GM21447 (cell line): ENCODE data around the gene ZBTB7C.

Experiments used
- ATAC-seq: cut with Tn5 transposase; IDR thresholded peaks from one replicate; pipeline ENCODE4 v1.9.1; 2021; ENCODE audit not compliant: unreplicated experiment

Gene ZBTB7C

DNA sequence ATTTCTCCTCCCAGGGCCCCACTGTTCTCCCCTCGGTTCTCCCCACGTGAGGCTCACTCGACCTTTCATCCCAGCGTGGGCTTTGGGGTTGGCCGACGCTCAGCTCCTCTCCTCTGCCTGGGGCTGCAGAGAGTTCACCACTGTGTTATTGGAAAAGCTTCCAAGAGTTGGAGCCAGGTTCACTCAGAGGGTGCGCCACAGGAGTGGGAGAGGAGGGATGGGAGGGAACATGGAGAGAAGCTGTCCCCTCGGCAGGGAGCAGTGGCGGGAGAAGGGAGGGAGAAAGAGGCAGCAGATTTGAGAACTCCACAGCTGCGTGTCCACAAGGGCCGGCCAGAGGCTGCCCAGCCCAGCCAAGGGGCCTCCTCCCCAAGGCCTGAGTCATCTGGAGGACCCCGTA is 281.6 kb downstream of the ZBTB7C start:
- ATAC-seq: no peak

DNA sequence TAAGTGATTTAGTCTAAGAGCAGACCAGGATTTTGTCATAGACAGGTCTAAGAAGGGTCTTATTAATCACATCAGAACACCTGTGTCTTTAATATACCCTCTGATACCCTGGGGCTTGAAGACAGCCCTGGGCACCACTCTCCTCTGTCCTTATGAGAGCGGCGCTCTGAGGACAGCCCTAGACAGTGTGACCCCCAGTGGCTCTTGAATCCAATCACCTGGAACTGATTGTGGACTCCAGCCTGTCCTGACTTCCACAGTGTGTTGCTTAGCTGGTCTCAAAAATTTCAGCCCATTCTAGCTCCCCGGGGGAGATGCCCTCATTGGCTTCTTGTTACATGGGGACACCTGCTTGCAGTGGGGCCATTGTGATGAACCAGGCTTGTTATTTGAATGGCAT is 282.9 kb downstream of the ZBTB7C start:
- ATAC-seq: no peak

GRCh38 chr18:48125724-48126123 is 283.5 kb downstream of the ZBTB7C start:
- ATAC-seq: no peak

GRCh38 chr18:48124857-48125626 is 284.1 kb downstream of the ZBTB7C start:
- ATAC-seq: no peak

- ATAC-seq: no peak
These were observed 285.2 kb downstream of the ZBTB7C start for GRCh38 chr18:48123941-48124340.

GRCh38 chr18:48123324-48123723 is 285.9 kb downstream of the ZBTB7C start:
- no peak for ATAC-seq

- ATAC-seq: no peak
These were observed 286.4 kb downstream of the ZBTB7C start for GRCh38 chr18:48122816-48123215.

DNA sequence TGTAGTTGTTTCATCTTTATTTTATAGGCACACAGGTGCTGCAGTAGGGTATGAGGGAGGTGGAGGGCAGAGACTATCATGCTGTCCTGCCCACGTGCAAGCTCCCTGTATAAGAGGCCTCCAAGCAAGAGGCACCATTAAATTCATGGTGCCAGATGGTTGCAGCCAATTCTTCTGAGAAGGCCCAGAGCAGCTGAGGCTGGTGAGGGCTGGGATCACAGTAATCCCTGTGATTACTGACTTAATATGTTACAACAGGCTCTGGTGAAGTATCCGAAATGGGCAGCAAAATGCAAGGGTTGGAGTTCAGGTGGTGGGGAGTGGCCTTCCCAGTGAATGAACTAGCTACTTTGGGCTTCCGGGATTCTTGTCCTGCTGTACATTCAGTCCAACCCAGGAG is 286.8 kb downstream of the ZBTB7C start:
- no peak for ATAC-seq

- no peak for ATAC-seq
These were observed 287.4 kb downstream of the ZBTB7C start for GRCh38 chr18:48121752-48122151.

DNA sequence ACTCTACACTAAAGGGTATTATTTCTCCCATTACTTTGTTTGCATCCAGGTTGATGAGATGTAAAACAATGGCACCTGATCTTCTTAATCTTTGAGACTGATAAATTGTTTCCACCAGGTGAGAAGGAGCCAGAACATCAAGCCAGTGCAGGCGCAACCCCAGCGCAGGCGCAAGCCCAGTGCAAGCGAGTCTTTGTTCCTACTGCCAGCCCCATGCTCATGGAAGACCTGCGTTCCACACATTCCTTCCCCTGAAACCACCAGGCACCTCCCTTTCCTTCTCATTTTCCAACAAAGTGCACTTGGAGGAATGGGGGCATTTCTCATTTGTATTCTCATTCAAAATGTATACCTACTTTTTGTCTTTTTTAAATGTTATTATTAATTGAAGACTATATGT is 290.0 kb downstream of the ZBTB7C start:
- ATAC-seq: no peak

DNA sequence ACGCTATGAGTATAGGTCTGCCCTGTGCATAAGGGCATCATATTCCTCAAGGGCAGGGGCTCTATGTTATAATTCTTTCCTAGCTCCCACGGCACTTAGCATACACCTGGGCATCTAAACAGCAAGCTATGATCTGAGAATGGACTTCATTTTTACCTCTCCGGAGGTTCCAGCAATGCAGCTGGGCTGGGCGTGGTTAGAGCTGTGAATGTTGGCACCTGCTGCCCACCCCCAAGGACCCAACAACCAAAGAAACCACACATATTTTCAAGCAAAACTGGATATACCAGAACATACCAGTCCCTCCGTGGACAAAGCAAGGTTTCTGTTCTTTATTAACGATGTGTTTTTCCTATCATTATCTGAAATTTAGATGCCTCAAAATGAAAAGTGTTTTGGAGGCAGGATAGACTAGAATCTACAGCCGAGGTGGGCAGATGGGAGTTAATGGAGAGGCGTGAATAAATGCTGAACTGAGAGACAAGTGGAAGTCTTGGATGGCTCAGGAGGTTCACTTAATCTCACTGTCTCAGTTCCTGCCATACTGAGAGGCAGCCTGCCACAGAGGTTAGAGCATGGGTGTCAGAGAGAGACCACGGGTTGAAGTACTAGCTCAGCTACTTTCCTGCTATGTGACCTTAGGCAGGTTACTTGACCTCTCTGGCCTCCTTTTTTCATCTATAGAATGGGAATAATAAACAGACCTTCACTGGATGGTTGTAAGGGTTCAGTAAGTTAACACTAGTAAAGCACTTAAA is 292.1 kb downstream of the ZBTB7C start:
- no peak for ATAC-seq

GRCh38 chr18:48116017-48116416 is 293.2 kb downstream of the ZBTB7C start:
- no peak for ATAC-seq

- ATAC-seq: no peak
These were observed 295.5 kb downstream of the ZBTB7C start for GRCh38 chr18:48113691-48114090.

DNA sequence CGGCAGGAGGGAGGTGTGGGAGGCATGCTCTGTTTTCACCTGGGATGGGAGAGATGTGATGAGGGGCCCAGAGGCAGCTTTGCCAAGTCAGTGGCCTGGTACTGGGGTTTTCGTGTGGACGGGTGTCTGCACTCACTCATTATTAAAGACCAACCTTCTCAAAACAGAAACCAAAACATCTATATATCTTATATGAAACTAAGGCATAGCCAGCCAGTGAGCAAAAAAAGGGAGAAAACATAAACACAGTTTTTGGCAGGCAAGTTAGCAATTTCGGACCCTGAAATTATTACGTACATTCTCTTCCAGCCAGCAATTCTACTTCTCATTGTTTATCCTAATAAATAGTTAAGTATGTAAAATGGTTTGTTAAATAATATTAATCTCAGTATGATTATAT is 297.6 kb downstream of the ZBTB7C start:
- ATAC-seq: no peak

- ATAC-seq: no peak
These were observed 298.4 kb downstream of the ZBTB7C start for GRCh38 chr18:48110797-48111196.

DNA sequence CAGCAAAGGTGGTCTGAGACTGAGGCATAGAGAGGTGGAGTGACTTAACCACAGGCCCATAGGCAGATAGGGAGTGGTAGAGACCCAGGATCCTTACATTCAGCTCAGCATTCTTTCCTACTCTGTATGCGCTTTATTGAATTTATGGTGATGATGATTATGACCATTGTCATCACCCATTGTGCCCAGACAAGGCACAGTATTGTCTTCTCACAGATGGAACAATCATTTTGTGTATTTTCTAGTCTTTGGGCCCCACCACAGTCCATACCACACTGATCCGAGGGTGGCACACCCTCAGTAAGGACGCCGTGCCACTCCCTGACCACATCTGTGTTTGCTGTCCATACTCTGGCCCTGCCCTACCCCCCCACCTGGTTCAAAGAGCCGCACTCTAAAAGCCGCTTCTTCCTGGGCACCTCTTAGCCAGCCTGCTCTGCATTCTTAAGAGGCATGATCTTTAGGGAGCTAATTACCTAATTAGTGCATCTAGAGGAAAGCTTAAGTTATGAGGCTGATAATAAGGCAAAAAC is 299.2 kb downstream of the ZBTB7C start:
- no peak for ATAC-seq

GRCh38 chr18:48108136-48108535 is 301.0 kb downstream of the ZBTB7C start:
- ATAC-seq: no peak

- no peak for ATAC-seq
These were observed 302.0 kb downstream of the ZBTB7C start for GRCh38 chr18:48106976-48107781.

GRCh38 chr18:48106498-48106897 is 302.7 kb downstream of the ZBTB7C start:
- ATAC-seq: no peak

- no peak for ATAC-seq
These were observed 303.9 kb downstream of the ZBTB7C start for GRCh38 chr18:48105317-48105716.

GRCh38 chr18:48104705-48105104 is 304.5 kb downstream of the ZBTB7C start:
- no peak for ATAC-seq
